NCI-H524 (cell line): ENCODE measurements around the gene PDE8A.
"Not testable (repeated sequence)": the region's sequence is repeated elsewhere in the genome, so short reads cannot be mapped to it uniquely, and the experiment has no call there.

Experiments
- DNase-seq, 2 experiments: peaks; one replicate each; lab custom pipeline; 2025; lab: John Stamatoyannopoulos, UW

The PDE8A gene

GRCh38 chr15:84960391-84961113 lies 21.1 kb upstream of the PDE8A start:
- DNase-seq: no peak

DNA sequence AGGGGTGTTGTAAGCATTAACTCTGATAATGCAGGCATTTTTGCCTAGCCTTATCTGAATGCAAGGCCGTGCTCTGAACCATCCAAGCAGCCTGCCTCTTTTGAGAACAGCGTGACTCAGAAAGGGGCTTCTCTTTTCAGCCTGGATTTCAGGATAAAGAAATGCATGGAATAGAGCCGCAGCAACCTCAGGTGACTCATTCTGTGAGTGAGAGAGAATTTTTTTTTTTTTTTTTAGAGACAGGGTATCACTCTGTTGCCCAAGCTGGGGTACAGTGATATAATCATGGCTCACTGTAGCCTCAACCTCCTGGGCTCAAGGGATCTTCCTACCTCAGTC lies 20.6 kb upstream of the PDE8A start:
- no peak for DNase-seq

GRCh38 chr15:84961707-84962106 lies 19.9 kb upstream of the PDE8A start:
- DNase-seq: no peak

GRCh38 chr15:84962955-84963354 lies 18.7 kb upstream of the PDE8A start:
- no peak for DNase-seq

DNA sequence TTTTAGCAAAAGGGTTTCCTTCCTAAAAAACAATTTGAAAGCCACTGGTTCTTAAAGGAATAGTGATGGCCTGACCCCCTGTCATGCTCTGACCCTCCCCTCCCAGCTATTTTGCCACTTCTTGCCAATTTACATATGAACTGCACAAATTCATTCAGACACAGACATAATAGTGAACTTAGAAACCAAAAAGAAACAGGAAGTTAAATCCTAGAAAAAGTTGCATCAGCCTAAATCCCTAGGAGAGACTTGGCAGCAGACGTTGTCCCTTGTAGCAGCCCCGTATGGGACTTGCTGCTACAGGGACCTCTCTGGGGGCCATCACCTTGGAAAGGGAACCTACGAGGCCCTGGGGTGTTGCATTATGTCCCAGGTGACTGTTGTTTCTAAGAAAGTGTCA lies 14.3 kb upstream of the PDE8A start:
- no peak for DNase-seq

DNA sequence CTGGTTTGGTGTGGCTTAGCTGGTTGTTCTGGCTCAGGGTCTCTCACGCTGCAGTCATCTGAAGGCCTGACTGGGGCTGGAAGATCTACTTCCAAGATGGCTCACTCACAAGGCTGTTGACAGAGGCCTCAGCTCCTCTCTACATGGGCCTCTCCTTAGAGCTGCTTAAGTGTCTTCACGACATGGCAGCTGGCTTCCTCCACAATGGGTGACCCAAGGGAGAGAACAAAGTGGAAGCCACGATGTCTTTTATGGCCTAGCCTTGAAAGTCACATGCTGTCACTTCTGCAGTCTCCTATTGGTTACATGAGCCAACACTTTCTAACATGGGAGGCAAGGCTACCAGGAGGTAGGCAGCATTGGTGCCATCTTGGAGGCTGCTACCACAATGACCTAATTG lies 13.4 kb upstream of the PDE8A start:
- DNase-seq: no peak

DNA sequence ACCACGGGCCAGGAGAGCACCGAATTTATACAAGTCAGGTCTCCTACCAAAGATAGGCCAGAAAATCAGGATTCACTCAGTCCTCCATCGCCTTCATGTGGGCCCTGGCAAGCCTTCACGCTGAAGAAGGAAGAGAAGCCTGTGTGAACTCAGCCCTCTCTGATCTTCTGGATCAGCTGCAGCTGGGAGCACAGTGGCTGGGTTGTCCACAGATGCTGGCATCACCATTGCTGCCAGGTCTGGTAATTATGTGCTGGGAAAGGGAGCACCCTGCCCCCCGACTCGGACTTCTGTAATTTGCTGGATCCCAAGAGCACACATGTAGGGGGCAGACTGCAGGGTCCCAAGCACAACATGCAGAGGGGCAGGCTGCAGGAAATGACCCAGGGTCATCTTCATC lies 12.4 kb upstream of the PDE8A start:
- DNase-seq: no peak

GRCh38 chr15:84970843-84971242 lies 10.8 kb upstream of the PDE8A start:
- DNase-seq: no peak

DNA sequence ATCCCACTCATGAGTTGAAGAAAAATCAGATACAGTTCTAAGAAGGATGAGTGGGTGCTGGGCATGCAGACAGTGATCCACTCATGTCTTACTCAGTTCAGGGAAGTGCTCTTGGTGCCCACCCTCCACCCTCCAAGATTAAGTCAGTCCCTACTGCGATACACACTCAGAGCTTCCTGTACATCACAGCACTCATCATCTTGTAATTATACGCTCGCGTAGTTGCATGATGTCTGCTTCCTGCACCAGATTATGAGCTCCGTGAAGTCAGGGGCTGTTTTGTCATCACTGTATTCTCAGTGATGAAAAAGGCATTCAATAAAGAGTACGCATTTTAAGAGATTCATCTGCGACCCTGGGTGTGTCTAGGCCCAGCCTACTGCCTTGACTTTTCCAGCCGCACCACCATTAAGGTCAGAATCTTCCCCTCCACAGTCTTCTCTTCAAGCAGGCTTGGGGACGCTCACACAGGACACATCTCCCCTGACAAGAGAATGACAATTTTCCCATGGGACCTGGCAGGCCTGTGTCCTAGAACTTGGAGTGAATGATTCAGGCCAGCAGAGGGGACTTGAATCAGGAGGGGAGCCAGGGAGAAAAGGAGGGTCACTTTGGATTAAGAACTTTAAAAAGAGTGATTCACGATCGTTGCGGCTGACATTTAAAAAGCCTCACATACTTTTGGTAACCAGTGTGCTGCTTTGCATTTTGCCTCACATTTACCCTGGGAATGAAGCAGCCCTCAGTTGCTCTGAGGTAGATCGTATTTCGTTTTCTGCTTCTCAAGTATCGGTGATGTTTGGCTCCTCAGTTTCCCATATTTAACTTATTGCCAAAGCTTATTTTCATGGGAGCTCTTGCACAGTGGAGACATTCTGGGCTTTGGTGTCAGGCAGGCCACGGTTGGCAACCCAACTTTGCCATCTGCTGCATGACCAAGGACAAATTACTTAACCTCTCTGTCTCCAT lies 7.9 kb upstream of the PDE8A start:
- DNase-seq: no peak

DNA sequence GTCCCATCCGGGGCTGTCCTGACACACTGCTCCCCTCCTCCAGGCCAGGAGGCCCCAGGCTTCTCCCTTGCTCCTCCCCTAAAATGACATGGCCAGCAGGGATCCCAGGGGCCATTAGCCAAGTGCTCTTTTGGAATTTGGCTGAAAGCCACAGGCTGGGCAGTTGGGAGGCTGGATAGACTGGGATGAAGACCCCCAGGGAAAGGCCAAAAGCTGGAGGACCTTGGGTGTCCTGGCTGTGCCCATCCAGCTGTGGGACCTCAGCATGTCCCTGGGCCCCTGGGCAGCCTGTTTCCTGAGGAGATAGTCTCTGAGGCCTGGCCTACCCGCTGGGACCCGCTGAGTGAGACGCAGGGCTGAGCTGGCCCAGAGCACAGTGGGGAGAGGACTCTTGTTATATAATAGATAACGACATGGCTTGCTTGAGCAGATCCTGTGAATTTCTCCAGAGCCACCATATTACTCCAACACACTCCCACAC lies 5.7 kb upstream of the PDE8A start:
- no peak for DNase-seq

DNA sequence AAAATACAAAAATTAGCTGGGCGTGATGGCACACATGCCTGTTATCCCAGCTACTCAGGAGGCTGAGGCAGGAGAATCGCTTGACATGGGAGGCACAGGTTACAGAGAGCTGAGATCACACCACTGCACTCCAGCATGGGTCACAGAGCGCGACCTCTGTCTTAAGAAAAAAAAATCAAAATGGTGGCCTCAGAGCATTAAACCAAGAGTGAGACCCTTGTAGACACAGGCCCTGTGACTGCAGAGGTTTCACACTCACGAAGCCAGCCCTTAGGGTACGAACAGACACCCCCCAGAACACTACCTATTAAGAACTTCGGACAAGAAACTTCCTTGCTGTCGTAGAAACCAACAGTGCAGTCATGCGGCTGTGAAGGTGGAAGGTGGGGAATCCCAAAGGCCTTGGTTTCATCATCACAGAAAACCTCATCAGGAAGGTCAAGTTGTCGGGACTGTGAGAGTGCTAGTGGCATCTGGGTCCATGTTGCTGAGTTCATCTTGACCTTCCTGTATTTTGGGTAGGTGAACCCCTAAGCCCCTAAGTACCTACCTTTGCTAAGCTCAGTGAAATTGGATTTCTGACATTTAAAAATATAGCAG lies 4.8 kb upstream of the PDE8A start:
- DNase-seq: no peak

DNA sequence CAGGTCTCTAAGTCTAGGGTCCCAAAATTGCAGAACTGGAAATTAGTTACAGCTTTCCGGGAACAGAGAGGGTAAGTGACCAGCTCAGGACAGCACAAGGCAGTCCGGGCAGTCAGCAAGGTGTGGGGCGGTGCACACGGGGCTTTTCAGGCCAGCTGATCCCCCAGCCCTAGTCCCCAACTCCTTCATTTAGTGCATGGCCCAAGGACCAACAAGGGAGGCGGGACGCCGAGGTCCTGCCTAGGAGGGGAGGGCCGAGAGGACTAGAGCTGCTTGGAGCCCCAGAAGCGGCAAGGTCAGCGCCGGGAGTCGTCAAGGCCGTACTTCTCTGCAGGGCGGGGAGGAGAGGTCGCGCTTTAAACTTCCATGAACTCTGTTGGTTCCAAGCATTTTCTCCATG lies 2.0 kb upstream of the PDE8A start:
- DNase-seq: no peak

GRCh38 chr15:84980196-84981053 lies 1.2 kb upstream of the PDE8A start:
- peak; percentile 87 to 88 for DNase-seq

DNA sequence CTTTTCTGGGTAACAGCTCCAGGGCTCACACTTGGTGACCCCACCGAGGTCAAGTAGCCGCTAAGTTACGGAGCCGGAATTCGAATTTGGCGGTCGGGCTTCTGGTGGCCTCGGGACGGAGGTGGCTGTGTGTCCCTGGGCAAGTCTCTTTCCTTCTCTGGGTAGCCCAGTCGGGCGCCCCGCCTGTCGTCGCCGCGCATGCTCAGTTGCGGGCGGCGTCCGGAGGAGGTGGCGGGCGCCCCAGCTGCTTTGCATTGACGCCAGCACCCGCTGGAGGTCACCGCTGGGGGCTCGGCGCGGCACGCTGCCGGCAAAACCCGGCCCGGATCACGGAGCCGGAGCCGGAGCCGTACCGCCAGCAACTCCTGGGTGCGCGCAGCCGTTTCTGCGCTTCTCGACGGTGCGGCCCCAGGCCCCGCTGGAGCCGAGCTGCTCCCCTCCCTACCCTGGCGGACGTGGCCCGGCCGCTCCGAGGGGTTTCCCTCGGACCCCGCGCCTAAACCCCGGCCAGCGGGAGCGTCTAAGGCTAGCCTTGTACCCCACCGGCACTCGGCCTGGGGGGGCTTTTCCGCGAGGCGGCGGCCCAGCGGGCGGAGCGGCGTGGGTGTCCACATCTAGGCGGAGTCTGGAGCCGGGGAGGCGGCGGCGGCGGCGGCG lies 474 bp upstream of the PDE8A start:
- peak; percentile 89 to 97 for DNase-seq

GRCh38 chr15:84982301-84982920 lies 755 bp downstream of the PDE8A start:
- peak in 1 of 2 experiments; percentile 43 for DNase-seq

DNA sequence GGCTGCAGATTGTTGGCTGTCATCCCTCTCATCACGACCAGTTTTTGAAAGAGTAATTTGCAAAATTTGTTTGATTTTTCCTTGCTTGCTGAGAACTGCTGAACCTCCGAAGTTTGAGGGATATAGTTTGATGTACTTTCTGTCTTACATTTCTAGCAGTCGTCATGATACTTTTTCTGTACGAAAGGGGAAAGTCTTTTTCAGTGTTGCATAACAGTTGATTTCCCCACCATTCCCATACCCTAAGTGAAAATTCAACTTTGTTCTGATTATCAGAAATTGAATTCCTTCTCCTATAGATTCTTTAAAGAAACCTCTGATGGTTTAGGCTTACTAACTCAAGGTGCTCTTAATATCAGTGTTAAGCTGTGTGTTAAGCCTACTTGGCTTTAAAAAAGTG lies 1.6 kb downstream of the PDE8A start:
- no peak for DNase-seq

- no peak for DNase-seq
Measured at GRCh38 chr15:84983711-84984110, 2.1 kb downstream of the PDE8A start.

GRCh38 chr15:84985158-84985557 lies 3.5 kb downstream of the PDE8A start:
- DNase-seq: no peak

DNA sequence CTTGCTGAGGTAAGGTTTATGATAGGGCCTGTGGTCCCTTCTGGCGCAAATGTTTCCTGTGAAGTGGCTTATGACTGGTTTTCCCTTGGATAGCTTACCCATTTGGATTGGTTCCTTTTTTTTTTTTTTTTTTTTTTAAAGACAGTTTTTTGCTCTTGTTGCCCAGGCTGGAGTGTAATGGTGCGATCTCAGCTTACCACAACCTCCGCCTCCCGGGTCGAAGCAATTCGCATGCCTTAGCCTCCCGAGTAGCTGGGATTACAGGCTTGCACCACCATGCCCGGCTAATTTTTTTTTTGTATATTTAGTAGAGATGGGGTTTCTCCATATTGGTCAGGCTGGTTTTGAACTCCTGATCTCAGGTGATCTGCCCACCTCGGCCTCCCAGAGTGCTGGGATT lies 5.7 kb downstream of the PDE8A start:
- not testable (repeated sequence) for DNase-seq

GRCh38 chr15:84987949-84988624 lies 6.4 kb downstream of the PDE8A start:
- no peak for DNase-seq
